Gastroesophageal sphincter (tissue), 3 donors: ENCODE results near the gene VSTM2L.

Source experiments
- CTCF ChIP-seq, 4 experiments: fragments of 200-600 bp in 2 of 4; fragments of 450-650 bp in 2 of 4; sonication (generic) in 1 of 4; IDR thresholded peaks; one replicate each; pipeline ENCODE4 v1.5.1; 2017 to 2019; ENCODE audit warnings: antibody characterized with exemption in 4 of 4, mild to moderate bottlenecking in 2 of 4, moderate library complexity in 2 of 4
- POLR2AphosphoS5 ChIP-seq: sonication (generic); formaldehyde crosslinking; IDR thresholded peaks from one replicate; pipeline ENCODE4 v1.6.1; 2017; ENCODE audit warnings: antibody characterized with exemption

- TF ChIP-seq POLR2AphosphoS5 (no peak), CTCF (IDR thresholded peaks at IDR 0.05) (no peak)
These were observed 45.0 kb downstream of the VSTM2L start for GRCh38 chr20:37947943-37948342.
